HG03103 (cell line): ENCODE results near the gene RAE1.
"Not testable (repeated sequence)": the region's sequence is repeated elsewhere in the genome, so short reads cannot be mapped to it uniquely, and the experiment has no call there.

Source experiments
- ATAC-seq: cut with Tn5 transposase; IDR thresholded peaks from one replicate; pipeline ENCODE4 v1.9.1; 2021; ENCODE audit warnings: low read depth; ENCODE audit not compliant: unreplicated experiment

The RAE1 gene

DNA sequence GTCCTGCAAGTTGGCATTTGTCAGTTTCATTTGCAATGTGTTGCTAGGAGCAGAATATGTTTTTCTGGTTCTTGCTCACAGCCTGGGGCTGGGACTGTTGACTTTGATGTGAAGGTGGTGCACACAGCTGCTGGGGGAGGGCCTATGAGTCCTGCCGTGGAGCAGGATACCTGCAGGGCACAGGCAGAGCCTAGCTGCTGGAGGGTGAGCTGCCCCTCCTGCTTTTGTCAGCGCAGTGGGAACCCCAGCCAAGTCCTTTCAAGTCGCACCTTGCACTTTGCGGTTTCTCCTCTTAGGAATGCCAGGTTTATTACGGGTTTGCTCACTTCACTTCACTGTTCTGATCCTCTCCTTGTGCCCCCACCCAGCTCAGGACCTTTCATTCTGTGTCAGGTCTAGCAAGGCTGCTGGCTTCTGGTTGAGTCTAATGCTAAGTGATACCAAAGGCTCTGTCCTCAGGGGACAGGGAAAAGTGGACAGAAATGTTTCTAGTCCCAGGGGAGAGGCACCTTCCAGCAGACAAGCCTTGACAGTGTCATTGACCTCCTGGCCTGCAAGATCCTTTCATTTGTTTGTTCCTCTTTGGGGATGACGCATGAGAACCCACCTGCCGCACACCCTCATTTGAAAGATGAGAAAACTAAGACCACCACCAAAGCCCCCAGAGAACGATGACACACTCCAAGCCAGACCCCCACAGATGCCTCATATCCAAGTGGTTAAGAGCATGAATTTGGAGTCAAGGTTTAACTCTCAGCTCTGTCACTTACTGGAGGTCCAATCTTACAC, 24.2 kb upstream of the RAE1 start:
- ATAC-seq: no peak

DNA sequence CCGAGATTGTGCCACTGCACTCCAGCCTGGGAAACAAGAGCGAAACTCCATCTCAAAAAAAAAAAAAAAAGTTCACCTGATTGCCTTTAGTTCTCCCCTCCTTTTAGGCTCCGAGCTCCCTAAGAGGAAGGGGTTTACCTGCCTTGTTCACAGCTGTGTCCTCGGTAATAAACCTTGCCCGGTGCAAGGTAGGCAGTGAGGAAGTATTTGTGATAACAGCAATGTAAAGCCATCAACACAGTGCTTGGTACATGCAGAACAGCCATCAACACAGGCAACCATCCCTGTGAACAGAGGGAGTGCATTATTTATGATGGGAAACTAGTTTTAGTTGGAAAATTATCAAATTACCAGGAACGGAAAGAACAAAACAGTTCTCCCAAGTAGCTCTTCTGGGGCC, 23.2 kb upstream of the RAE1 start:
- ATAC-seq: no peak

DNA sequence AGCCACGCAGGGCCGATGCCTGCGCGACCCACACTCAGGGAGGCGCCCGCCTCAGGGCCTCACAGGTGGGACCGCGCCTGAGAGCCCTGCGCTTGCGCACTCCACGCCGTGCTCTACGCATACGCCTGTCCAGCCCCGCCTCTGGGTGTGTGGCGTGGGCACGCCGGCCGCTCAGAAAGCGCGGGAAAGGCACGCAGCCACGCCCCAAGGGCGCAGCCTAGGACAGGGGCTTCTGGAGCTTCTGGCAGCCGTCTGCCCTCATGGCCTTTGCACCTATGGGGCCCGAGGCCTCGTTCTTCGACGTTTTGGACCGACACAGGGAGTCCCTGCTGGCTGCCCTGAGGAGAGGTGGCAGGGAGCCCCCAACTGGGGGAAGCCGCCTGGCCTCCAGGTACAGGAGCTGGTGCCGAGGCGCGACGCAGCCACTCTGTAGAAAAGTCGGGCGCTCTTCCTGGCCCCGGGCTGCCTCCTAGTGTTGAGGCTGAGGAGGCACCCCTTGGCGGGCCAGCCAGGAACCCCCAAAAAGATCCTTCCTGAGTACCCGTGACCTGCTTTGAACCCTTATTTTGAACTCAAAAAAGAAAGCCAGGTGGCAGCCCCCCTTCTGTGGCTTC, 21.3 kb upstream of the RAE1 start, which contains the start of gene SPO11:
Gene SPO11 (plus strand): TSS at position 196 of the 614 bp plus-strand sequence. CDS start 65 bp downstream, at position 261.
- no peak for ATAC-seq

DNA sequence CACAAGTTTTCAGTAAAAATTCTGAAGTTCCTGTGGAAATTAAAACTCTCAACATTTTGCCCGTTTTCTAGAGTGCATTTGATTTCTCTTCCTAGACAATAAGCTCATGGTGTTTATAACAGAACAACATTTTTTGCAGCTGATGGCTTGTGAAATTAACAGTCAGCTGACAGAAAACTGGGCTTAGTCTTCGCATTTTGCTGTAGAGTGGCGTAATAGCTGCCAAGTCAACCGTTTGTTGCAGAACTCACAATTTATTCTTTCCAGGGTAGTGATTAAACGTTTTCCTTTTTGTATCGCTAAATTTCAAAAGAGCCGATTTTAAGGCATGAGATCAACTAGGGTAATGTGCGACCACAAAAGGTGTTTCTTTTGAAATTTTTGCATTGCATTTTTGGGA, 20.1 kb upstream of the RAE1 start:
- no peak for ATAC-seq

DNA sequence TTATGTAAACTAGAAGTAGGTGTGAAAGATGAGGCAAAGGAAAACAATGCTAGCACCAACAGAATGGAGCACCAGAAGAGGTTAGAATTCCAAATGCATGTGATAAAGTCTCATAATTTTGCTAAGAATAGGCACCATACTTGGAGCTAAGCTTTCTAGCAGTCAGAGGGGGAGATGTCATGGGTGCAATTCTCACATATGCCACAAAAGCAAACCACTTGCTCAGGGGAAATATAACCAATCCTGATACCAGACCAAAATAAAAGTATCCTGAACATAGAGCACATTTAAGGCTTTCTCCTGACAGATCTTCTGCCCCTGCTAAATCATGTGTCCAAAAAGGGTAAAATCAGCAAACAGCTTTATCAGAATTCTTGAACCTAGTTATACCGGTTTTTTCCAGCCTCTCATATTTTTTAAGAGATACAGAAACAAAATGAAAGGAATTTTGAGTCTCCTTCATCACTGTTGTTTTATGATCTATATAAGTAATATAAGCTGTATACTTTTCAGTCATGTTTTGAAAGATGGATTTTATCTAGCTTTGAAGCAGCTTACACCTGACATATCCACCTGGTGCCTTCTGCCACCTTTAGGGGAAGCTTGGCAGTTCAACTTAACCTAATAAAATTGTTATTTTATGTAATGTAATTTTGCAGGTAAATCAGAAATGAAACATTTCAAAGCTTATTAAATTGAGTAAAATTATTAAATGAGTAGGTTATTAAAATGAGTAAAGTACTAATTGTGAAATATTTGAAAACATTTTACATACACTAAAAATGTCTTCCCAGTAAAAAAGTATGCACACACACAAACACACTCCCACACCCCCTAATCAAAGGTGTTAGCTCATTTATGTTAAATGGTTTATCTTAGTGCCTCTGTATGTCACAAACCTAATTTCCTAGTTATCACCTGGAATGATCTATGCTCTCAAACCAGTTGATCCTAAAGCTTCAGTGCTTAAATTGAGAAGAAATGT, 18.7 kb upstream of the RAE1 start:
- ATAC-seq: no peak

DNA sequence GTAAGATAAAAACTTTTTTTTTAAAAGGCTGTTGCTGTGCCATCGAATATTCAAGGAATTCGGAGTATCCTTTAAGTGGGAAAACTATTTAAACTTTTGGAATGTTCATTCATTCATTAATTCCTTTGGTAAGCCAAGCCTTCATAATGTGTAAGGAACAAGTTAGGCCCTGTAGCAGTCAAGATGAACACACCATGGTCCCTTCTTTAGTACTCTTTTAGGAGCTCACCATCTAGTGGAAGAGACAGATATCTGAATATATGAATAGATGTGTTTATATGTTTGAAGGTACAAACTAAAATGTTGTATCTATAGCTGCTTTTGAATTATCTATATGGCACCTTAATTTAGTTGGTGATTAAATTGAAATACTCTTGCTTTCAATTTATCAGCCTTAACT, 15.7 kb upstream of the RAE1 start:
- ATAC-seq: no peak

DNA sequence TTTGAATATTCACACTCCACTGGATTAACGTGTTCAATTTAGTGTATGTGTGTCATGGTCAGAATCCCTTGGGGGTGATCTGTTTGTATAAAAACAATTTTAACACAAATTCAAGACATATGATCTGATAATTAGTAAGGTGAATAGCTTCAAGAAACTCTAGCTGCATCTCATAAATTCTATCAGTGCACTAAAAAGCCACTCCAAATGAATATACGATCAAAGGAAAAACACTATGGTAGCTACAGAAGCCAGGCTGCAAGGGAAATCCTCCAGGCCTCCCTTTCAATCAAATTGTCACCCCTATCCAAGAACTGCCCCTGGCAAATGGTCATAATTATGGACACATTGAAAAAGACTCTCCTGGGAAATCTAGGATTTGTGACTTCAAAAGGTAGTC, 9.4 kb upstream of the RAE1 start:
- ATAC-seq: no peak

DNA sequence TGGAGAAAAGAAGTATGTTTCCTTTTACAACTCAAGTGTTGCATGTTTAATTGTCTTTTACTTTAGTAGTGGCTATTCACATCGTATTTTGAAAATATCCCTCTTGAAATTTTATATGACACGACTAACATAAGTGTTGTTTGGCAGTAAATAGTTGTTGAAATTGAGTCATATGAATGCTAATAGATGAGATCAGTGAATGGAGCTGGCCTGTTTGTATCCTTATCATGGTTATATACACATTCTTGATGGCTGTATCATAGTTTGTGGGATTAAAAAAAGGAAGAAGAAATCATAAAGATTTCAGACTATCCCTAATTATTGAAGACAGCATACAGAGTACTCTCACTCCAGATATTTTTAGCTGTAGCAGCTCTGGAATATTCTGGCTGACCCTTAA, 8.2 kb upstream of the RAE1 start:
- no peak for ATAC-seq

DNA sequence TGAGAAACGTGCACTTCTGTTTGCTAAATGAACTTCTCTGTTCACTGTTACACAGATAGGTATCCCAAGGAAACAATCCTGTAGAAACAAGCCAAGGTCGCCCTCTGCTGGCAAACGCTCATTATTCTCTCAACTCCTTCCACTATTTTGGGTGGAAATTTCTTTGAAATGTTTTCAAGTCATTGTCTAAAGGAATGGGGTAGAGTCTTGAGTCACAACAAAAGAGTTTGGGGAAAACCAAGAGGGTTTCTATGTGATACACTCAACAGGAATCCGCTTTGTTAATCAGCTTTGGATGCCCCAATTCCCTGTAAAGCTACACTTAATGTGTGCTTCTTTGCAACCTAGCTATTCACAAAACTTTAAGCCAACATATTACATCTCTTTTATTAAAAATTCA, 4.6 kb upstream of the RAE1 start:
- no peak for ATAC-seq

DNA sequence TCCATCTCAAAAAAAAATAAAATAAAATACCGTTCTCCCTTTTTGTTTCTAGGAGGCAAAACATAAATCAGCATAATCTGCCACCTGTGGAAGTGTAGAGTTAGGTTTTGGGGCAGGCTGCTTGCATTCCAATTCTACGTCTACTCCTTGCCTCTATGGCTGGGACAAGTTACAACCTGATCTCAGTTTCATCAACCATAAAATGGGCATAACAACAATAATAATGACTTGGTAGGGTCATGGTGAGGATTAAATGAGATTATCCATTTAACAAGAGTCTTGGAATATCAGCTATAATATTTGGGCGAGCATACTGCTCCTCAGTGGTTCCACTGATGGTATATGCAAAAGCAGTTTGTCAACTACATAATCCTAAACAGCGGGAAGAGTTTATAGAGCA, 3.7 kb upstream of the RAE1 start:
- ATAC-seq: no peak

DNA sequence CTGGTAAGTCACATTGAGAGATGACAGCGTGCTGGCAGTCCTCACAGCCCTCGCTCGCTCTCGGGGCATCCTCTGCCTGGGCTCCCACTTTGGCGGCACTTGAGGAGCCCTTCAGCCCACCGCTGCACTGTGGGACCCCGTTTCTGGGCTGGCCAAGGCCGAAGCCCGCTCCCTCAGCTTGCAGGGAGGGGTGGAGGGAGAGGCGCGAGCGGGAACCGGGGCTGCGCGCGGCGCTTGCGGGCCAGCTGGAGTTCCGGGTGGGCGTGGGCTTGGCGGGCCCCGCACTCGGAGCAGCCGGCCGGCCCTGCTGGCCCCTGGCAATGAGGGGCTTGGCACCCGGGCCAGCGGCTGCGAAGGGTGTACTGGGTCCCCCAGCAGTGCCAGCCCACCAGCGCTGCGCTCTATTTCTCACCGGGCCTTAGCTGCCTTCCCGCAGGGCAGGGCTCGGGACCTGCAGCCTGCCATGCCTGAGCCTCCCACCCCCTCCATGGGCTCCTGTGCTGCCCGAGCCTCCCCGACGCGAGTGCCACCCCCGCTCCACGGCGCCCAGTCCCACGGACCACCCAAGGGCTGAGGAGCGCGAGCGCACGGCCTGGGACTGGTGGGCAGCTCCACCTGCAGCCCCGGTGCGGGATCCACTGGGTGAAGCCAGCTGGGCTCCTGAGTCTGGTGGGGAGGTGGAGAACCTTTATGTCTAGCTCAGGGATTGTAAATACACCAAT, 2.7 kb upstream of the RAE1 start:
- ATAC-seq: not testable (repeated sequence)

DNA sequence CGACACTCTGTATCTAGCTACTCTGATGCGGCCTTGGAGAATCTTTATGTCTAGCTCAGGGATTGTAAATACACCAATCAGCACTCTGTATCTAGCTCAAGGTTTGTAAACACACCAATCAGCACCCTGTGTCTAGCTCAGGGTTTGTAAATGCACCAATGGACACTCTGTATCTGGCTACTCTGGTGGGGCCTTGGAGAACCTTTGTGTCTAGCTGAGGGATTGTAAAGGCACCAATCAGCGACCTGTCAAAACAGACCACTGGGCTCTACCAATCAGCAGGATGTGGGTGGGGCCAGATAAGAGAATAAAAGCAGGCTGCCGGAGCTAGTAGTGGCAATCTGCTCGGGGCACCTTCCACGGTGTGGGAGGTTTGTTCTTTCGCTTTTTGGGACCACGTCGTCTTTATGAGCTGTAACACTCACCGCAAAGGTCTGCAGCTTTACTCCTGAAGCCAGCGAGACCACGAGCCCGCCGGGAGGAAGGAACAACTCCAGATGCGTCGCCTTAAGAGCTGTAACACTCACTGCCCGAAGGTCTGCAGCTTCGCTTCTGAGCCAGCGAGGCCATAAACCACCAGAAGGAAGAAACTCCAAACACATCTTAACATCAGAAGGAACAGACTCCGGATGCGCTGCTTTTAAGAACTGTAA, 2.0 kb upstream of the RAE1 start:
- not testable (repeated sequence) for ATAC-seq

DNA sequence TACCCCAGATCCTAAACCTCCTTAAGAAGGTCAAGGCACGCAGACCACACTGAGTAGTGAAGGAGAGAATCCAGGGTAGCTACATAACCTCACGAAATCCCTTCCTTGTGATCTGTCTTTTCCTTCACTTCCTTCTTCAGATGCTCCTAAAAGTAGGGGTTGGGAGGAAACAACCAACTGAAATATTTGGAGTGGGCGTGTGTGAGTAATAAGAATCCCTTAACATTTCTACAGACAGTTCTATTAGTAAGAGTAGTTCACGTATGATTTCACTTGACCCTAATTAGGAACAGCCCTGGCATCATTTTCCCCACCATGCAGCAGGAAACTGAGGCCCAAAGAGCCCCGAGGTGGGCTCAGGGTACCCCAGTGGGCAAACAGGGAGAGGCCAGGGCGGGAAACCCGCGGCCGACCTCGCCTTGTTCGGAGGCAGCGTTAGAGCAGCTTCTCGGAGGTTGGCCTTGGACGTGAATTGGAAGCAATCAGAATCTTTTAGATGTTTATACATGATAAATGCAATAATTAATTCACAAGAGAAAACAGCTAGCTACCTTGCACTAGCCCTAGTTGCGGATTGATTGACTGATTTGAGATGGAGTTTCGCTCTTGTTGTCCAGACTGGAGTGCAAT, 859 bp upstream of the RAE1 start:
- ATAC-seq: no peak

DNA sequence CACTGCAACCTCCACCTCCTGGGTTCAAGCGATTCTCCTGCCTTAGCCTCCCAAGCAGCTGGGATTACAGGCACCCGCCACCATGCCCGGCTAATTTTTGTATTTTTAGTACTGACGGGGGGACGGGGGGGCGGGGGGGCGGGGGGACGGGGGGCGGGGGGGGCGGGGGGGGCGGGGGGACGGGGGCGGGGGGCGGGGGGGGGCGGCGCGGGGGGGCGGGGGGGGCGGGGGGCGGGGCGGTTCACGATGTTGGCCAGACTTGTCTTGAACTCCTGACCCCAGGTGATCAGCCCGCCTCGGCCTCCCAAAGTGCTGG, 371 bp upstream of the RAE1 start:
- not testable (repeated sequence) for ATAC-seq

DNA sequence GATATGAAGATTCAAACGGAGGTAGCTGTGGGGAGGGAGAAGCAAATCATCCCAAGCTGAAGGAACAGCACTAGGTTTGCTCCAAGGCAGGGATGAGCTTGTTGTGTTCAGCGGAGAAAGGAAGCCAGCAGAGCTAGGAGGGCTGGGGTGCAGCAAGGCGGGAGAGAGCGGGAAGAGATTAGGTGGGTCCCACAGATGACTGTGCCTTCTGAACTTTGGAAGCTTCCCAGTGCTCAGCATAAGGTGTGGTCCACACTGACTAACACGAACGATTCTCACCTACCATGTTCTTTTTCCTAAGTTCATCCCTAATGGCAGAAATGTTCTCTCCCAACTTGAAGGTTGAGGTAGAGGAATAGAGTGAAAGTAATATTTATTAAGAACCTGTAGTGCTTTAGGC, 1.2 kb downstream of the RAE1 start:
- no peak for ATAC-seq

DNA sequence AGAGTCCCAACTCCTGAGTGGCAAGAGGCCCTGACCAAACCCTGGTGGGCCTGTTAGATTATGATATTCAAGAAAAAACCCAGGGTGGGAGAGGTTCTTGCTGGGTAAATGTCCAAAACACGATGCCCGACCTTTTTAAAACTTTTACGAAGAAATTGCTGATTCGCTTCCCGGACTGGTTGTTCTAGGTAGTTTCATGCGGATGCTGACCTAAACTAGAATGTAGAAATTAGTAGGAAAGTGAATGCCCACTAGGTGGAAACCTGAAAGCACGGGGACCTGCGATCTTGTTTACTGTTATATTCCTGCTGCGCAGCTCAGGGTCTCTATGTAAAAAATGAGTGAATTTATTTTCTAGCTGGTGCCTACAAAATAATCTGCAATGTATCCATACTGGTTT, 2.3 kb downstream of the RAE1 start:
- no peak for ATAC-seq

DNA sequence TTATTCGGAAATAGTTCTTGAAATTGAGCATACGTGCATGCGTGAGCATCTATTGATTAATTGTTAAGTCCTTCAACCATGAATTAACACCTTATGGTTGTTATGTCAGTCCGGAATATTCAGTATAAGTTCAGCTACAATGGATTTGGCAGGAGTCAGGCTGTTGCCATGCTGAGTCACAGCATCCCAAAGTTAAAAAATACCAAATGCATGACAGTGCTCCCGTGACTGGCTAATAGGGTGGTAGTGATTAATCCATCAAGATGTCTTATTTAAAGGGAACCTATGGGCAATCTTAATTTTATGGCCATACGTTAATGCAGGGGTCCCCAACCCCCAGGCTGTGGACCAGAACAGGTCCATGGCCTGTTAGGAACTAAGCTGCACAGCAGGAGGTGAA, 10.5 kb downstream of the RAE1 start:
- ATAC-seq: no peak

DNA sequence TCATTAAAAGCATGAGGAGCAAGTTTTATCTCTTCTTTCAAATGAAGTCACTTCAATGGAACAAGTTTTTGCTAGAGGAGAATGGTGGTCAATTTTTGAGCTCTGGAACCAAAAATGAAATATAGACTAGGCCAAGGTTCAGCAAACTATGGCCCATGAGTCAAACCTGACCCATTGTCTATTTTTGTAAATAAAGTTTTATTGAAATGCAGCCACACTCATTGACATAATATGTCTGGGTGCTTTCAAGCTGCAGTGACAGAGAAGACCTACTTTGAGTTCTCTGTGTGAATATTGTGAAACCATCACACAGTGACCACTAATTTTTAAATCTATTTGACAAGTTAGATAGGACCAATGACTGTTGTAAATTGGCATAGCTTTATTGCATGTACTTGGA, 13.4 kb downstream of the RAE1 start:
- no peak for ATAC-seq

DNA sequence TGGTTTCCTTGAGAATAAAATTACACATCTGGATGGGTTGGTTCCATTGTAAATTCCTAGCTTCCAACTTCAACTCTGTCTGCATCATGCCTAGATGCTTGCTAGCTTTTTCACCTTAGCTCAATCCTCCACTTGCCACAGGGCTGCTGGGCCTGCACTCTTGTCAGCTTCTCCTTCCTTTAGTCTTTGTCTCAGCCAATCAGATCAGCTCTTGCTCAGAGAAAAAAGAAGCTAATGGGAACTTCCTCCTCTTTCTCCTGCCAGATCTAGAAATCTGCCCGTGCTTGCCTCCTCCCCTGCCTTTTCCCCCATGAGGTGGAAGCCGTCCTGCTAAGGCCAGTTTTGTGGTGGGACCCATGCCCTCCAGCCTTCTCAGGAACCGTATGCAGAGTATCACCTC, 18.5 kb downstream of the RAE1 start:
- no peak for ATAC-seq

DNA sequence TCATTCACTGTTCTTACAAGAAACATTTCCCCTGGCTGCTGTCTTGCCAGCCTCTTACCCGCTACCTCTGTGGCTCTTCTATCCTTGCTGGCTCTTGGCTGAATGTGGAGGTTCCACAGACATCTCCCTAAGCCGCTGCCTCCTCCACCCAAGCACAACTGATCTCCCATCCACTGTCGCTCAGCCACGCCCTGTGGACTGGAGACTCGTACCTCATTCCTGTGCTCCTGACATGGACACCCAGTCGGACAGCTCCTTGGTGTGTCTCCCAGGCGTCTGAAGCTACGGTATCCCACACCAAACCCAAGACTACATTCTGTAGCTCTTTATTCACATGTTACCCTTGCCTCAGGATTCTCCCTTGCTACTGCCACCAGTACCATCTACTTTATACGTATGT, 19.3 kb downstream of the RAE1 start:
- no peak for ATAC-seq
